NCI-H2196 treated with DMSO at 0.1 percent for 48 hours (cell line): ENCODE results near the gene DIPK1B.
A peak's percentile ranks its signal among the peaks of the same experiment; 100 is the strongest.

Experiments
- DNase-seq: peaks from one replicate; lab custom pipeline; 2025; ENCODE audit not compliant: unreplicated experiment; lab: John Stamatoyannopoulos, UW

The DIPK1B gene

DNA sequence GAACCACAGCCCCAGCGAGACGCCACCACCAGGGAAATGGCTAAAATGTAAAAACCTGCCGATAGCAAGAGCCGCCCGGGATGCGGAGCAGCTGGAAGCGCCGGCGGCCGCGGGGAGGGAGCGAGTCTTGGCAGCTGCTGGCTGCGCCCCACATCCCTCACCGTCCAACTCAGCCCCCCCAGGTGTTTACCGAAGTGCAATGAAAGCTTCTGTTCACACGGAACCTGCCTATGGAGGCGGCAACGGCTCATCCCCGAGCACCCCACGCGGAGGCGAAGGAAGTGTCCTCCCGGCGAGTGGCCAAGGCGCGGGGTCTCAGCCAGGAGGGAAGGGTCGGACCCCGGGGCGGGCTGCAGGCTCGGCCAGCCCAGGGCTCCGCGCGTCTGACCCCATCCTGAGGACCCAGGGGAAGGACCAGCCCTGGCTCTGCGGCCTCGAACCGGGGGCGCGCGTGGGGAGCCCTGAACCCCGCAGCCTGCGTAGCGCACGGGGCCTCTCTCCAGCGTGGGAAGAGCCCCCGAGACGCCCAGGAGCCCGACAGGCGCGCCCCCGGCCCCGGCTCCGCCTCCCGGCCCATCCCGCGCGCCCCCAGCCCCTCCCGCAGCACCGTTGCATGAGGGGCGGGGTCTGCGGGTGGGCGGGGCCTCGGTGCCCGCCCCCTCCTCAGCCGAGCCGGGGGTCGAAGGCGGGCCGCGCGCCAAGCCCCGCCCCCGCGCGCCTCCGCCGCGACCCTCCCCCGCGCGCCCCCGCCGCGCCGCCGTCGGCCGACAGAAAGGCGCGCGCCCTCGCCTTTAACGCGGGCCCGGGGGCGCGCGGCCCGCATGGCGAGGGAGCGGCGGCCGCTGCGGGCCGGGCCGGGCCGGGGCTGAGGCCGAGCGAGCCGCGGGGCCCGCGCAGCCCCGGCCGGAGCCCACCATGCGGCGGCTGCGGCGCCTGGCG, at the start of gene DIPK1B:
TSS of gene DIPK1B (plus strand) at position 822 of the 939 bp plus-strand sequence. CDS start at position 916, 94 bp downstream.
- peak; percentile 13 for DNase-seq

DNA sequence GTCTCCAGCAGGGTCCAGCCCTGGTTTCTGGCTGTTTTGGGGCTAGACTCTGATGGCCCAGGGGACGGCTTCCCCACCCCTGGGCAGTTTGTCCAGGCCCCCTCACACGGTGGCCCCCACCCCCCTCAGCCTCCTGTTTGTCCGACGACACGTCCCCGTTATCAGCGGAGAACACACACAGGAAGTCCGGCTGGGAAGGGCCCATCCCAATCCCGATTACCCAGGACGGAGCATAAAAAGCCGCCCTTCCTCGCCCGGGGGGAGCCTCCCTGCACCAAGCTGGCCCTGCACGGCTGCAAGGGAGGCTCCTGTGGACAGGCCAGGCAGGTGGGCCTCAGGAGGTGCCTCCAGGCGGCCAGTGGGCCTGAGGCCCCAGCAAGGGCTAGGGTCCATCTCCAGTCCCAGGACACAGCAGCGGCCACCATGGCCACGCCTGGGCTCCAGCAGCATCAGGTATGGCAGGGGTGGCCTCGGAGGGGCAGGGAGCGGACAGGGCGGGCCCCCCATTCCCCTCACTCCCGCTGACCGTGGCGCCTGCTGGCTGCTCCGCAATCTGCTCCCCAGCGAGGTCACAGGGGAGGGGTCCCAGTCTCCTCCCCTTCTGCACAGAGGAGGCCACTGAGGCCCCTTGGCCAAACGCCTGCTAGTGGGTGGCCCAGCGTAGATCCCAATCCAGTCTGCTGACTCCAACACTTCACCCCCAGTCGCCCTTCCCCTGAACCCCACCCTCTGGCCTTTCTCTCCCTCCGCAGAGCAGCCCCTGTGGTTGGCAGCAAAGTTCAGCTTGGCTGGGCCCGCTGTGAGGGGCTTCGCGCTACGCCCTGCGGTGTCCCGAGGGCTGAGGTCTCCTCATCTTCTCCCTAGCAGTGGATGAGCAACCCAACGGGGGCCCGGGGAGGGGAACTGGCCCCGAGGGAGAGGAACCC, 49.5 kb upstream of the DIPK1B start, which contains the start of gene EGFL7:
TSS of gene EGFL7 (plus strand) at position 261 of the 926 bp plus-strand sequence. CDS start 5,367 bp downstream, outside the sequence.
- no peak for DNase-seq

DNA sequence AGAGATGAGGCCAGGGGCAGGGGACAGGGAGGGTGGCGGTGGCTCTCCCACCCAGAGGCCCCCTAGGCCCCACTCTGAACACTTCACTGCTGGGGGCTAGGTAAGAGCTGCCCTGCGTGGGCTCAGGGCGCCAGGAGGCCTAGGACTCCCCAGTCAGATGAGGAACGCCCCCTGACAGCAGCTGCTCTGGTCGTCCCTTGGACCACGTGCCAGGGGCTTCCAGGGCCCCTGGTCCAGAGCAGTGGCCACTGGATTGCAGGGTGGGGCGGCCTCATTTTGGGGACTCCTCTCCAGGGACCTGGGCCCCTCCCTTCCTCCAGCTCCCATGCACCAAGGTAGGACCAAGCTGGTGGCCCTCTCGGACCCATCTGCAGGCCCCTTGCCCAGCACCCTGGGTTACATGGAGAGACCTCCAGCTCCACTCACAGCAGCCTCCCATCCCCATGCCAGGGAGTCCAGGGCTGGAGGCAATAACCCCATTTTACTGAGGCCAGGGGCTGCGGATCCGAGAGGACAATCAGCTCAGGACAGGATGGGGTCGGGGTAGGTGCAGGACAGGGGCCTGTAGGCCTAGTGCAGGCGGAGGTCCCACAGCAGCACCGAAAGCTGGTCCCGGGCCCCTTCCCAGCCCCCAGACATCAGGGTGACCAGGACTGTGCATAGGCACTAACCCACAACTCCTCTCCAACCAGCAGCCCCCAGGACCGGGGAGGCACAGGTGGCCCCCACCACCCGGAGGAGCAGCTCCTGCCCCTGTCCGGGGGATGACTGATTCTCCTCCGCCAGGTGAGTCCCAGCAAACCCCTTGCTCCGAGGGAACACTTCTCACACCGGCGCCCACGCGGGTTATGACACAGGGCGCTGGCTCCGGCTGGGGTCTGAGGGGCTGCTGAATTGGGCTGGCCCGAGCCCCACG, 48.1 kb upstream of the DIPK1B start:
- DNase-seq: no peak

DNA sequence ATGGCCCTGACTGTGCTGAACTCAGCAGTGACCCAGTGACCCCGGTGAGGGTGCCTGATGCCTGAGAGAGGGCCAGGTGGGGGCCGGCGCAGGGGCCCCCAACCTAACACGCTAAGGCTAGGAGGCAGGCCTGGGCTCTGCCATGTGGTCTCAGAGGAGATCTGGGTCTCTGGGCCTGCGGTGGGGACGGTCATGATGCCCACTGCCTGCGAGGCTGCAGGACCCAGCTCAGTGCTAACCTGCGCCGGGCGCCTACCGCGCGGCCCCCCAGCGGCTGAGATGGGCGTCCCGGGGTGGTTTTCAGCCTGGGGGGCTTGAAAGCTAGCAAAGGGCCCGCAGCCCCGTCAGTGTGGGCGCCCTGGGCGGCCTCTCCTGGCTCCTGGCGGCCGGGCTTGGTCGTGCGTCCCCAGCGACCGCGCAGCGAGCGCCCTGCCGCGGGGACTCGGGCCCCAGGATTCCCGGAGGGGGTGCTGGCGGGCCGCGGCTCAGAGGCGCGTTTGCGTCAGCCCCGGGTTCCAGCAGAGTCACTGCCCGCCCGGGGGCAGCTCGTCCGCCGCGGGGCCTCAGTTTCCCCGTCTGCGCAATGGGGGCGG, 47.2 kb upstream of the DIPK1B start:
- DNase-seq: no peak

DNA sequence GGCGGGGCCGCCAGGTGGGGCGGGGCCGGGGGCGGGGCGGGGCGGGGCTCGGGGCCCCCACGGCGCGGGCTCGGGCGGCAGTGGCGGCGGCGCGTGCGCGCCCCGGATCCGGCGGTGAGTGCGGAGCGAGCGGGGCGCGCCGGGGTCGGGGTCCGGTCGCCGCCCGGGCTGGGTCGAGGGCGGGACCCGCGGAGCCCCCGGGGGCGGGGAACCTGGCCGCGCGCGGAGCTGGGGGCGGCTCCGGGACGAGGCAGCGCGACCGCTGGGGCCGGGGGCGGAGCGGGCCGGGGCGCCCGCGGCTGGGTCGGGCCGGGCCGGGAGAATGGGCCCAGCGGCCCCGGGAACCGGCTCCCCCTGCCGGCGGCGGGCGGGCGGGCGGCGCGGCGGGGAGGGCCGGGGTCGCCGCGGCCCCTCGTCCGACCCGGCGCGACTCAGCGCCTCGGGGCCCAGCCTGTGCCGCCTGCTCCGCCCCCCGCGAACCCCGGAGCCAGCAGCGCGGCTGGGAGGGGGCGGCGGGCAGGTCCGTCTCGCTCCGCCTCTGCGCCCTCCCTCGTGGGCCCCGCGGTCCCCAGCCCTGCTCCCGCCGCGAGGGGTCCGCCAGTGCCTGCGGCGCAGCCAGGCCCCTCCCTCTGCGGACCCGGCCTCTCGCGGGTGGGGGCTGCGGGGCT, 46.5 kb upstream of the DIPK1B start:
- no peak for DNase-seq

DNA sequence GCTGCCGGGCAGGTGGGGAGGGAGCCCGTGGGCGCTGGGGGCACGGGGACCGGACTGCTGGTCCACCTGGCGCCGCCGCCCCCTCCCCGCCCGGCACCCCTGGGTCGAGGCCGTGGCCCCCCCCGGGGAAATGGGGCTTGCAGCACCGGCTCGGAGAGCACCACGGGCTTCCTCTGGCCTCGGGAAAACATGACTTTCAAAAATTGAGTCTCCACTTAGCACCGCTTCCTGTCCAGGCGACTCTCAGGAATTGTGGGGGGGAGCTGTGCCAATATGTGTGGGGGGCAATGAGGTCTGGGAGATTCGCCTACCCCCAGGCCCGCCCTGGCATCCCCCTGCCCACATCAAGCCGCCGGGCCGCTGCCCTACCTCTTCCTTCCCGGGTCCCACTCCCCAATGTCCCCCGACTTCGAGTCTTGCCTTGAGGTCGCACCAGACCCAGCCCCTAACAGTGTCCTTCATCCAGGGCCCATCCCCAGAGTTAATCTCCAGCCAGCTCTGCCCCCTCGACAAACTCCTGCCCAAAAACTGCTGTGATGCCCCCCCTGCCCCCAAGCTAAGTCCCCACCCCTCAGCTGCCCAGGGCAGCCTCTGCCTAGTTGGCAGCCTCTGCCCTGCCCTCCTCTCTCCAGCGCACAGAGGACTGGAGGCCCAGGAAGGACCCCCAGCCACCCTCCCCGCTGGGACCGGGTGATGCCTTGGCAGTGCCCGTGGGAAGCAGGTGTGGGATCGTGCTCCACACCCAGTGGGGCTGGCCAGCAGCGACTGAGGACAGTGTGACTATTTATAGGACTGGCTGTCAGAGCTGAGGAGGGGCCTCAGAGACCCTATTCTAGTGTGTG, 45.8 kb upstream of the DIPK1B start:
- DNase-seq: no peak

DNA sequence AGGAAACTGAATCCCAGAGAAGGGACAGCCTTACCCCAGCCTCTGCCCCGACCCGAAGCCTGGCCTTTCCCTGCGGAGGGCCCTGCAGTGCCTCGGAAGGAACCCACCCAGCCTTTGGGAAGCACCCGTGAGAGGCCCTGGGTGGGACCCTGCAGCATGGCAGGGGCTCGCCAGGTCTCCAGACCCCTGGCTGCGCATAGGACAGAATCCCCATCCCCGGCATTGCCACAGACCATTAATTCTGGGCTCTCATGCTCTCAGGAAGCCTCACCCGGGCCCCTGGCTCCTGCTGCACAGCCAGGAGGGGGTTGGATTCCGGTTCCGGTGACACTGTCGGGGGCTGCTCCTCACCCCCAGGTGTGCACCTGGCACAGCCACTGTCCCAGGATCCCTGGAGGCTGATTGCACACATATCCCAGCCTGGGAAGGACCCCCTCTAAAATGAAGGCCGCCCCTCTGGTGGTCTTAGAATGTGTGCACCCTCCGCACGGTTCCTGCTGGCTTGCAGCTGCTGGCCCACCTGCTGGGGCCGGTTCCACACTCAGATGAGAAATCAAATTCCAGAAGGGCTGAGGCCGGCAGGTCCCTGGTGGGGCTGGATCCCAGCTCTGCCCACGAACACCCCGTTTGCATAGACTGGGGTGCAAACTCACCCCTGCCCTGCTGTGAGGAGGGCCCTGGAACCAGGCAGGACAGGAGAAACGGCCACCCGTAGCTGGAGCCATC, 45.0 kb upstream of the DIPK1B start:
- DNase-seq: no peak

DNA sequence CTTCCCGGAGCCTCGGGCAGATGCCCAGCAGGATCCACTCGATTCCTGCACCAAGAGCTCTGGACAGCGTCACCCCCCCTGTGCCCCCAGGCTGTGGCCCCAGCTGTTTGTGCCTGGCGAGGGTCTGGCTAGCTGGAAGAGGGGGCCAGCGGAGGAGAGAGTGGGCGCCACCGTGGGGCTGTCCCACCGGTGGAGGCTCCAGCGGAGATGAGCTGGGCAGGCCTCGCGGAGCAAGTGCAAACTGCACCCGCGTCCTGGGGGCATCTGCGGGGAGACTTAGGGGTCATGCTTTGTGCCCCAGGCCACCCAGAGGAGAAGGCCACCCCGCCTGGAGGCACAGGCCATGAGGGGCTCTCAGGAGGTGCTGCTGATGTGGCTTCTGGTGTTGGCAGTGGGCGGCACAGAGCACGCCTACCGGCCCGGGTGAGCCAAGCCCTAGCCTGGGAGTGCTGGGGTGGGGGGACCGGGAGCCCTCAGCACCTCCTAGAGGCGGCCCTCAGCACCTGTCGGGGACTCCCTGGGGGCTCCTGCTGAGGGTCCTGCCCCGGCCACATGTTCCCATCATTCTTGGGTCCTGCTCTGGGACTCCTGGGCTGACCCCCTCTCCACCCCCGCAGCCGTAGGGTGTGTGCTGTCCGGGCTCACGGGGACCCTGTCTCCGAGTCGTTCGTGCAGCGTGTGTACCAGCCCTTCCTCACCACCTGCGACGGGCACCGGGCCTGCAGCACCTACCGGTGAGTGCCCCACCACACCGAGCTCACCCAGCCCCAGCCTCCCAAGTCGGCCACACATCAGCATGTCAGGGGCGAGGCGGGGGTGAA, 44.2 kb upstream of the DIPK1B start:
- DNase-seq: no peak

DNA sequence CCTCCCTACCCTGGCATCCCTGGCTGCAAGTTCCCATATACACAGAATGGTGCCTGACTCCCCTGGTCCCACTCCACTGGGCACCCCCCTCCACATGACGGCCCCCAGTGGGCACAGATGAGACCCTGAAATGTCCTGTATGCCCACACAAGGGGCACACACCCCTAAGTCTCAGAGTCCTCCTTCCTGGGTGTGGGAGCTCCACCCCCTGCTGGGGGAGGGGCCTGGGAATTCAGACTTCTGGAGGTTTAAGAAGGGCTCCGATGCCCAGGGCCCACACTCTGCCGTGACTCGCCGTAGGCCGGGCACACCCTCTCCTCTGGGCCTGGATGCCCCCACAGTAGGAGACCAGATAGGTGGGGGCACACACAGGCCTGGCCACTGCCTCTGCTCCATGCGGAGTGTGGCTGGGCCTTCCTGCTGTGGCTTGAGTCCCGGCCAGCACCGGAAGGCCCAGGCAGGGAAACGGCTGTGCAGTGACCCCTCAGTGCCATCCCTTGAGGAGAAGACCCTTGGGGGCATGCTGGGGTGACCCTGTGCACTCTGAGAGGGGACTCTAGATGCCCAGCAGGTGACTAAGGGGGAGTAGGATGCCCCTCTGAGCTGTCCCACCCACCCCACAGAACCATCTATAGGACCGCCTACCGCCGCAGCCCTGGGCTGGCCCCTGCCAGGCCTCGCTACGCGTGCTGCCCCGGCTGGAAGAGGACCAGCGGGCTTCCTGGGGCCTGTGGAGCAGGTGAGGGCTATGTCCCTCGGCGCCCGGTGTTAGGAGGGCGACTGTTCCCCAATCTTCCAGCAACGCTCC, 43.2 kb upstream of the DIPK1B start:
- DNase-seq: no peak

DNA sequence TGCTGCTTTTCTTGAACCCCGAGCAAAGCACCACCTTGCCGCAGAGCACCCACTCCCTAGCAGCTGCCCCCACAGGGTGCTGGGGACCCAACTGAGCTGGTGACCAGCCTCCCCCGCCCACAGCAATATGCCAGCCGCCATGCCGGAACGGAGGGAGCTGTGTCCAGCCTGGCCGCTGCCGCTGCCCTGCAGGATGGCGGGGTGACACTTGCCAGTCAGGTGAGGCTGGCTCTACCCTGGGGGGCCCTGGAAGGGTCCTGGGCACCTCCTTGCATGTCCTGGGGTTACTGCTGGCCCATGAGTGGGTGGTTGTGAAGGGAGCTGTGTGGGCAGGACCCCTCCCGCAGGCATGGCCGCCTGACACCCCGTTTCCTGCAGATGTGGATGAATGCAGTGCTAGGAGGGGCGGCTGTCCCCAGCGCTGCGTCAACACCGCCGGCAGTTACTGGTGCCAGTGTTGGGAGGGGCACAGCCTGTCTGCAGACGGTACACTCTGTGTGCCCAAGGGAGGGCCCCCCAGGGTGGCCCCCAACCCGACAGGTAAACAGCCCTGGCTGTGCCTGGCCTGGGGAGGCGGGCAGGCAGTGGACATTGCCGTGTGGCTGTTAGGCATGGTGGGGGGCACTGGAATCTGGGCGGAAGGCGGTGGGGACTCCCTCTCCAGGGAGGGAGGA, 42.4 kb upstream of the DIPK1B start:
- DNase-seq: no peak

DNA sequence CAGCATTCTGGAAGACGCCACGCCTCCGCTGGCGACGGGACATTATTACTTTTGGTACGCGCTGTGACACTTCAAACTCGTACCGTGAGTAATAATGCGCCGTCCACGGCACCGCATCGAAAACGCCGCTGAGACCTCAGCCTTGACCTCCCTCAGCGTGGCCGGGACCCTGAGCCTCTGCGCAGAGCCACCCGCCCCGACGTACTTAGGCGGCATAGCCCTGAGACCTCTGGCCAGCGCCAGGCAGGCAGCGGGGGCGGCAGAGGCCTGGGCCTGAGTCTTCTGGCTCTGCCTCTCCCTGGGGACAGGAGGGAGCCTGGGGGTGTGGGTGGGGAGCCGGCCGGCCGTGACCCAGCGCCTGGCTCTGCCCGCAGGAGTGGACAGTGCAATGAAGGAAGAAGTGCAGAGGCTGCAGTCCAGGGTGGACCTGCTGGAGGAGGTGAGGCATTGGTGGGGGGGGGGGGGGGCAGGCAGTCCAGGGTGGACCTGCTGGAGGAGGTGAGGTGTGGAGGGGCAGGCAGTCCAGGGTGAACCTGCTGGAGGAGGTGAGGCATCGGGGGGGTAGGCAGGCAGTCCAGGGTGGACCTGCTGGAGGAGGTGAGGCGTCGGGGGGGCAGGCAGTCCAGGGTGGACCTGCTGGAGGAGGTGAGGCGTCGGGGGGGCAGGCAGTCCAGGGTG, 41.7 kb upstream of the DIPK1B start:
- DNase-seq: no peak

DNA sequence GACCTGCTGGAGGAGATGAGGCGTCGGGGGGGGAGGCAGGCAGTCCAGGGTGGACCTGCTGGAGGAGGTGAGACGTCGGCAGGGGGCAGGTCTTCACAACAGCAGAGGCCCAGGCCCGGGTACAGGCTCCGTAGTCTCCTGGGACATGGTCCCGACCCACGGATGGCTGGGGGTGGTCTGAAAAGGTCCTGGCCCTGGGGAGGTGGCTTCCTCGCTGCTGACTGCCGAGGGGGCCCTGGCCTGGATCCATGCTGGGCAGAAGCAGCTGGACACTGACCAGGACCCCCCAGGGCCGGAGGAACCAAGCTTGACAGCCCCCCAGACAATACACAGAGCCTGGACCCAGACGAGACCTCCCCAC, 41.1 kb upstream of the DIPK1B start:
- no peak for DNase-seq

DNA sequence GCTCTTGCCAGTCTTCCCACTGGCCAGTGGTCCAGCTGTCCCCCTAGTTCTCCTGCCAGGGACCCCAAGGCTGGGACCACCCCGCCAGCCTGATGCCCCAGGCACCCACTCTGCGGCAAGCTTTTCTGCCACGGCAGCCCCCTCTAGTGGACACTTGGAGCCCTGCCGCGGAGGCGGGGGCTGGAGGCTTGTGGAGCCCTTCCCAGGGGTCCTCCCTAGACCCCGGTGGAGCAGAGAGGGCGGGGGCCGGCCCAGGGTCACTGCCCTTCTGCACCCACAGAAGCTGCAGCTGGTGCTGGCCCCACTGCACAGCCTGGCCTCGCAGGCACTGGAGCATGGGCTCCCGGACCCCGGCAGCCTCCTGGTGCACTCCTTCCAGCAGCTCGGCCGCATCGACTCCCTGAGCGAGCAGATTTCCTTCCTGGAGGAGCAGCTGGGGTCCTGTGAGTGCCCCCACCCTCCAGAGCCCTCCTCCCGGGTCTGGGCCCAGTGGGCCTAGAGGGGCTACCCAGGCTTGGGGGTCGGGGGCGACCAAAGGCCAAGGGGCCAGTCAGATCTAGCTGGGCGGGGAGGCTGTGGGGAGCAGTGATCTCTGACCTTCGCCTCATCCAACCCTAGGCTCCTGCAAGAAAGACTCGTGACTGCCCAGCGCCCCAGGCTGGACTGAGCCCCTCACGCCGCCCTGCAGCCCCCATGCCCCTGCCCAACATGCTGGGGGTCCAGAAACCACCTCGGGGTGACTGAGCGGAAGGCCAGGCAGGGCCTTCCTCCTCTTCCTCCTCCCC, 40.5 kb upstream of the DIPK1B start:
- no peak for DNase-seq

DNA sequence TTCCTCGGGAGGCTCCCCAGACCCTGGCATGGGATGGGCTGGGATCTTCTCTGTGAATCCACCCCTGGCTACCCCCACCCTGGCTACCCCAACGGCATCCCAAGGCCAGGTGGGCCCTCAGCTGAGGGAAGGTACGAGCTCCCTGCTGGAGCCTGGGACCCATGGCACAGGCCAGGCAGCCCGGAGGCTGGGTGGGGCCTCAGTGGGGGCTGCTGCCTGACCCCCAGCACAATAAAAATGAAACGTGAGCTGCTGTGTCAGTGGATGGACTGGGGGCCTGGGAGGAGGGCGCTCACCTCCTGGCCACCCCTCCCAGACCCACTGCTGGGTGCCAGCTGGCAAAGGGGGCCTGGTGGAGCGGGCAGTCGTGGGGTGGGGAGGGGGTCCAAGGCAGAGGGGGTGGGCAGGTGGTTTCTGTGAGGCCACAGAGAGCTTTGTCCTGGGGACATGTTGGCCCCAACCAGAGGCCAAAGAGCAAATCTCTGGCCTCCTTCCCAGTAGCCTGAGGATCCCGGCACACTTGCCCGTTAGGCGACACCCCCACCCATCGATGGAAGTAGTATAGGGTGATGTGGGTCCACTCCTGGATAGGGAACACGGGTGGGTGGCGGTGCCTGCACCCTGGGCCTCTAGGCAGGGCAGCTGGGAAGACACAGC, 39.8 kb upstream of the DIPK1B start:
- DNase-seq: no peak
